K562 treated with DMSO at 1 percent for 4 hours (cell line): ENCODE measurements around the gene PNPLA2. TPM values are rescaled to one million over a fixed set of nuclear protein-coding genes. Genes with fewer than 3 reads are reported as not detected.

ENCODE experiments used
- total RNA-seq: library from RNA; unstranded; fragments of 300-600 nt; gene quantifications from 2 replicates; pipeline ENCODE4 v1.2.3, GENCODE V29; 2022; ENCODE audit not compliant: insufficient read depth

PNPLA2 gene
- 126 and 160 TPM in 2 replicates for total RNA-seq

DNA sequence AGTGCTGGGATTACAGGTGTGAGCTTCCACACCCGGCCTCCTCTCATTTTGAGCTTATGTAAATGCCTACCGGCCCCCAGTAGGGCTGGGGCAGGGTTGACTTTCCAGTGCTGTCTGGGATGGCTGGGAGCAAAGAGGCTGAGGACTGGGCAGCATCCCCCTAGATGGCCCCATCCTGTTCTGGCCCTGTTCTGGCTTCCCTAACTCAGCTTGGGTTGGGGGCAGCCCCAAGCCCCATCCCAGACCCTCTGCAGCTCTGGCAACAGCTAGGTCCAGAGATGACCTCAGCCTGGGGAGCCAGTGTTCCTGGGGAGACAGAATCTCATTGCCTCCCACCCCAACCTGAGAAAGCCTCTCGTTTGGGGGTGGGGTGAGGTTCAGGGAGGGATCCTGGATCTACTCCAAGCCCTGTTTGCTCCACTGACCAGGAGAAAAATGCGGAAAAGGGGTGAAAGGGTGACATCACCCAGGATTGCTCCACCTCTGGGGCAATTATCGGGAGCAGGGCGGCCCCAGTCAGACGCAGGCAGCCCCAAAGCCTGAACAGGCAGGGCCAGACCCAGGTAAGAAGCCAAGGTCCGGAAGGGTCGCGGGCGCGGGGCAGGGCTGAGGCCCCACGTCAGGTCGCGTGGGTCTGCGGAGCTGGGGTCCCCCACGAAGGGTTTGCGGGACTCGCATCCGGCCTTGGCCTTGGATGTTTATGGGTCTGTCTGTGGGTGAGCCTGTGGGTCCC lies at the start of gene PNPLA2:
PNPLA2 (plus strand) TSS at position 519 of the 733 bp plus-strand sequence. CDS start 805 bp downstream, outside the sequence.

GRCh38 chr11:777288-778255 lies 41.1 kb upstream of the PNPLA2 start, which contains the start of gene GATD1:
Gene GATD1 (minus strand): TSS chr11:777487. CDS start chr11:777462, 25 bp downstream.

GRCh38 chr11:789943-790342 lies 28.8 kb upstream of the PNPLA2 start, which contains the start of gene CEND1:
Gene CEND1 (minus strand): TSS chr11:790090. CDS start chr11:788576, 1,514 bp downstream.

DNA sequence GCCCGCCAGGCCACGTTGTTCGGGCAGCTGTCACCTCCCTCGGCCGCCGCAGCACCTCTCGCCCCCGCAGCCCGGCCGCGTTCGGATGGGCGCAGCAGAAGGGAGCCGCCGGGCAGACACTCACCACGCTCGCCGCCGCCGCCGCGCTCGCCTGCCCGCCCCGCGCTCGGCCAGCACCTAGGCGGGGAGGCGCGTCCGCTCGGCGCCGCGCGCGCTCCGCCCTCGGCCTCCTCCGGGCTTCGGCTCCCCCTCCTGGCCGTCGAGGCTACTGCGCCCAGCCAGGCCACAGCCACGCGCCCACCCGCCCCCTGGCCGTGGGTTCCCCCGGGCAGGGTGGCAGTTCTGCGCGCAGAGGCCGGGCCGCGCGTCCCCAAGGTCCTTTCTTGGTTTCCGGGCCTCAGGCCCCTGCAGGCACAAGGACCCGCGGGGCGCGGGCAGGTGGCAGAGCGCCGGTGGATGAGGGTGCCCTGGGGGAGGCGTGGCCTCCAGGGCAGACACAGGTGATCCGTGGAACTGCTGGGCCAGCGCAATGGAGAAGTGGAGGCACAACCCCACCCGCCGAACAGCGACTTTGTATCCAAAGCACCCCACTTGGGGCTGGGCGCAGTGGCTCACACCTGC lies 20.5 kb upstream of the PNPLA2 start, which contains the start of gene SLC25A22:
SLC25A22 (minus strand) TSS at position 189 of the 621 bp plus-strand sequence. CDS start 3,275 bp downstream, outside the sequence.

DNA sequence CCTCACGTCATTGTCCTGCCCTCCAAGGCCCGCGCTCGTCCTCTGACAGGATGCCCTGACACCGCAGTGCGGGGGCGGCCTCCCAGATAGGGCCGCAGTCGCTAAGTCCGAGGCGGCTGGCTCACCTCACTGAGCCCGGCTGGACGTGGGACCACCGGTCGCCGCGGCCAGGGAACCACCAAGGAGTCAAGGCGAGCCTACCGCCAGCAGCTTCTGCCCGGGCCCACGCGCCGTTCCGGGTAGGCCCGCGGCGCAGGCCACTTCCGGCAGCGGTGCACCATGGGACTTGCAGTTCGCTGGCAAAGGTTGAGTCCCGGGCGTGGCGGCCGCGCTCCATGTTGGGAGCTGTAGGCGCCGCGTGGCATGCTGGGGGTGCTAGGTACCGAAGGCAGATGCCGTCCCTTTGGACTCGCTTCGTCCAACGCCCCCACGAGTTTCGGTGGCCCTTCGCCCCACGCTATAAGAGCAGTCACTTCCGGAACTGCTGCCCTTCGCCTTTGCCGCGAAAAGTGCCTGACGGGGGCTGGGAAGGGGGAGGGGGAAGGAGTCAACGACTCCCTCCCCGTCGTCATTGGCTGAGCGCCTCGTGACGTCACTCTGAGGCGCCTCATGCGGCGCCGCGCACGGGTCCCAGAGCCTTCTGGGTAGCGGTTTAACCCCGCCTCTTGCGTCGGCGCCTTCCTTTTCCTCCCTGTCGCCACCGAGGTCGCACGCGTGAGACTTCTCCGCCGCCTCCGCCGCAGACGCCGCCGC lies 9.3 kb upstream of the PNPLA2 start, which contains the start of gene RPLP2:
RPLP2 (plus strand) TSS at position 681 of the 753 bp plus-strand sequence. CDS start 268 bp downstream, outside the sequence.

GRCh38 chr11:827897-828192 lies 9.1 kb downstream of the PNPLA2 start, which contains the start of gene CRACR2B:
Gene CRACR2B (plus strand): TSS chr11:827919. CDS start chr11:828608, 689 bp downstream.

GRCh38 chr11:832529-833113 lies 13.9 kb downstream of the PNPLA2 start, which contains the start of gene CD151:
Gene CD151 (plus strand): TSS chr11:832952. CDS start chr11:836070, 3,118 bp downstream.

DNA sequence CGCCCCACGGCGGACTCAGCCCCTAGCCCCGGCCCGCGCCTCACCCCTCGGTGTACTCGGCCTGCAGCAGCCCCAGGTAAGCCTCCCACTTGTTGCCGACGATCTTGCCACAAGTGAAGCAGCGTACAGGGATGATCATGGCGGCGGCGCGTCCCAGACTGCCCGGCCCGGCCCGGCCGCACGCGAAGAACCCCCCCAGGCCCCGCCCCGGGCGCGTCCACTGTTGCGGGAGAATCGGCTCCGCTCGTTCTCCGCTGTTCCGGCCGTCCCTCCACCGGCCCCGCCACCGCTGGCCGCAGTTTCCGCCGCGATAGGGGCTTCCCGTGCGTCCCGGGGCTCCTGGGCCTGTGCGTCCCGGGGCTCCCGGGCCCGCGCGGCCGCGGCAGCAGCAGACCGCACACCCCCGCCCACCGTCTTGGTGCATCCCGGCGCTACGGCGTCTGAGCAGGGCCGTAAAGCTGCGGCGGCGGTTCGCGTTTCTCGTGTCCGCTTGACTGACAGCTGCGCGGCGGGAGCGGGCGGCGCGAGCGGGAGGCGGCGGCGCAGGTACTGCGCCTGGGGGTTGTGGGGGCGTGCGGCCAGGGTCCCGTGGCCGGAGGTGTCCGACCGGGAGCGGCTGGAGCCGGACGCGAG lies 23.8 kb downstream of the PNPLA2 start, which contains the start of the genes POLR2L and TSPAN4:
POLR2L (minus strand) TSS at position 160 of the 633 bp plus-strand sequence; CDS start at position 139, 21 bp downstream.
TSPAN4 (plus strand) TSS at position 483 of the 633 bp plus-strand sequence. CDS start 7,453 bp downstream, outside the sequence.

Other genes starting within 250 kb of the PNPLA2 start
- 11.7 and 15.2 TPM in 2 replicates for gene PHRF1, start 242.4 kb upstream of the PNPLA2 start, total RNA-seq
- 31.7 and 39.7 TPM in 2 replicates for gene IRF7, start 203.0 kb upstream of the PNPLA2 start, total RNA-seq
- gene CDHR5, start 194.0 kb upstream of the PNPLA2 start, total RNA-seq, result not detected in 2 replicates
- not detected in 2 replicates for gene SCT, start 191.7 kb upstream of the PNPLA2 start, total RNA-seq
- 1.4 TPM in 1 of 2 replicates, not detected in the other for gene DRD4, start 181.6 kb upstream of the PNPLA2 start, total RNA-seq
- 59.9 TPM in 2 replicates for gene DEAF1, start 123.7 kb upstream of the PNPLA2 start, total RNA-seq
- gene TMEM80, start 123.1 kb upstream of the PNPLA2 start, total RNA-seq, result 22.2 and 31.1 TPM in 2 replicates
- gene EPS8L2, start 112.7 kb upstream of the PNPLA2 start, total RNA-seq, result 6.0 and 9.8 TPM in 2 replicates
- gene TALDO1, start 71.5 kb upstream of the PNPLA2 start, total RNA-seq, result 697 and 710 TPM in 2 replicates
- gene GATD1, start 41.4 kb upstream of the PNPLA2 start, total RNA-seq, result 42.0 and 45.9 TPM in 2 replicates
- gene CEND1, start 28.8 kb upstream of the PNPLA2 start, total RNA-seq, result 0.40 TPM in 1 of 2 replicates, not detected in the other
- 27.7 and 36.2 TPM in 2 replicates for gene SLC25A22, start 20.6 kb upstream of the PNPLA2 start, total RNA-seq
- gene PIDD1, start 13.7 kb upstream of the PNPLA2 start, total RNA-seq, result 19.8 and 23.6 TPM in 2 replicates
- 1,747 and 1,782 TPM in 2 replicates for gene RPLP2, start 8.9 kb upstream of the PNPLA2 start, total RNA-seq
- 34.6 and 39.1 TPM in 2 replicates for gene CRACR2B, start 9.0 kb downstream of the PNPLA2 start, total RNA-seq
- 155 and 161 TPM in 2 replicates for gene CD151, start 14.0 kb downstream of the PNPLA2 start, total RNA-seq
- gene POLR2L, start 23.6 kb downstream of the PNPLA2 start, total RNA-seq, result 30.3 and 50.1 TPM in 2 replicates
- 21.7 and 23.7 TPM in 2 replicates for gene TSPAN4, start 23.9 kb downstream of the PNPLA2 start, total RNA-seq
- gene CHID1, start 91.9 kb downstream of the PNPLA2 start, total RNA-seq, result 66.3 and 73.9 TPM in 2 replicates
- 36.8 TPM in 2 replicates for gene AP2A2, start 107.0 kb downstream of the PNPLA2 start, total RNA-seq
- gene MUC6, start 217.8 kb downstream of the PNPLA2 start, total RNA-seq, result not detected in 2 replicates